Pancreas (tissue), 10 donors: Measurements from ENCODE around the gene RNASE4. TPM values are rescaled to one million over a fixed set of nuclear protein-coding genes. Genes with fewer than 3 reads are reported as not detected.
A peak's percentile ranks its signal among the peaks of the same experiment; 100 is the strongest.

Experiments used
- ATAC-seq, 4 donors: fragments of 200-7000 bp; cut with Tn5 transposase; one replicate each; pipeline versions ENCODE4 v1.8.0 to v1.9.1; 2020; ENCODE audit warnings: mild to moderate bottlenecking in 4 of 4, moderate library complexity in 4 of 4
- DNase-seq, 6 donors: peaks; one replicate each; pipeline ENCODE4 v3.0.0-alpha.2; 2020
- FAIRE-seq: peaks from 2 replicates; lab custom pipeline; 2012; peaks lifted over from hg19 to GRCh38; lab: Jason Lieb, UNC
- H3K27ac ChIP-seq, 4 donors: fragments of 200-600 bp; sonication (generic); 1 replicate in 3 of 4; 2 replicates in 1 of 4; pipeline versions ENCODE4 v1.5.0 to v1.8.0; 2020
- H3K27me3 ChIP-seq, 4 donors: fragments of 200-600 bp; one replicate each; pipeline ENCODE4 v1.8.0; 2021
- H3K36me3 ChIP-seq, 3 donors: fragments of 200-600 bp; sonication (generic) in 1 of 3; one replicate each; pipeline versions ENCODE4 v1.5.0 to v1.8.0; 2020 to 2021
- H3K4me1 ChIP-seq, 3 donors: fragments of 200-600 bp; one replicate each; pipeline ENCODE4 v1.8.0; 2021
- H3K4me3 ChIP-seq, 4 donors: fragments of 200-600 bp; sonication (generic) in 2 of 4; one replicate each; pipeline versions ENCODE4 v1.5.0 to v1.8.0; 2020 to 2021
- H3K9me3 ChIP-seq, 4 donors: fragments of 200-600 bp; one replicate each; pipeline ENCODE4 v1.8.0; 2021
- CTCF ChIP-seq, 4 donors: fragments of 200-600 bp; sonication (generic) in 3 of 4; IDR thresholded peaks; one replicate each; pipeline versions ENCODE4 v1.5.0 to v1.8.0; 2021; ENCODE audit warnings: antibody characterized with exemption in 4 of 4
- WGBS, 2 donors: extraction: QIAGEN DNeasy Blood & Tissue Kit; methylation state at CpG; one replicate each; pipeline ENCODE4 v1.1.7; 2013; 5-methylcytosine and 5-hydroxymethylcytosine counted together
- intact Hi-C, 3 donors: fragments of 100-400 bp; cut with DNase I; formaldehyde crosslinking; loops; one replicate each; pipeline versions ENCODE4 v1.11.1 to v1.14.2; 2022
- polyA plus RNA-seq, 2 donors: library from polyadenylated mRNA; stranded (reverse); fragments of 200-250 nt; gene quantifications; one replicate each; pipeline ENCODE4 v1.2.3, GENCODE V29; 2013
- total RNA-seq, 6 donors: library from RNA; stranded (reverse); fragmentation: NEBNext Ultra II Directional in 4 of 6; extraction: Animal tissue kit (Norgen Biotek cat#: 25700) in 4 of 6; gene quantifications; one replicate each; pipeline versions ENCODE4 v1.2.1 to v1.2.4, GENCODE V29; 2021 to 2023
- donor health status: healthy with polysubstance abuse.
- donor health status: DM: no; HTN: no; CAD: no; lungs with moderate emphysema.
- donor health status: DM: no; HTN: no; CAD: no.
- donor health status: control.
- donor health status: control.
- donor health status: Bipolar disorder and iron deficiency.
- donor health status: DM: yes; HTN: yes; CAD: no.
- donor health status: DM: no; HTN: no; CAD: no.
- donor health status: DM: no; HTN: no; CAD: no.
- donor health status: DM: yes; HTN: yes; CAD: no.

The RNASE4 gene
- total and polyA plus RNA-seq, 8 donors = 9.6 to 26.7 (median 15.4) TPM

DNA sequence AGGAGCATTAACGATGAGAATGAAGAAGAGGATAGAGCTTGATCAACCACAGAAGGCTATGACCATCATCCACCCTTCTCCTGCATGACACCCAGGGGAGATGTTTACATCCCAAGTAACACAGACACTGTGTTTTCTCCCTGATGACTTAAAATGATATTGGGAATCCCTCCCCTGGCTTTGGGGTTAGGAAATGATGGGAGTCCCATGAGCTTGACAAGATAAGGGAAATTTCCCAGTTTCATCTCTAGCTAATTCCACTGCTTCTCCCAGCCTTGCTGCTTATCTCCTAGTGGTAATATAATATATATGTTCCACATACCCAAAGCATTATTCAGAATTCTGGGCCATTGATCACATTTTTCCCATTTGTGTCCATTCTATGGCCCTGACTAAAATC lies 38.9 kb upstream of the RNASE4 start:
- Histone ChIP-seq H3K4me3 (no peak overlapping the region), H3K9me3 (no peaks in the 10 kb centered on the region), H3K27ac (no peak overlapping the region), H3K27me3 (peaks cover 0 to 4% (median 0%) of the 10 kb centered on the region in 4 donors), H3K4me1 (no peaks in the 10 kb centered on the region), H3K36me3 (no peaks in the 10 kb centered on the region)
- 81 to 92% methylated on average over 1 of the region's 1 CpG for WGBS, 2 donors
- intact Hi-C loops = no loop called here
- FAIRE-seq (no peak), ATAC-seq (no peak), DNase-seq (no peak)
- TF ChIP-seq CTCF (IDR thresholded peaks at IDR 0.05) = no peak

DNA sequence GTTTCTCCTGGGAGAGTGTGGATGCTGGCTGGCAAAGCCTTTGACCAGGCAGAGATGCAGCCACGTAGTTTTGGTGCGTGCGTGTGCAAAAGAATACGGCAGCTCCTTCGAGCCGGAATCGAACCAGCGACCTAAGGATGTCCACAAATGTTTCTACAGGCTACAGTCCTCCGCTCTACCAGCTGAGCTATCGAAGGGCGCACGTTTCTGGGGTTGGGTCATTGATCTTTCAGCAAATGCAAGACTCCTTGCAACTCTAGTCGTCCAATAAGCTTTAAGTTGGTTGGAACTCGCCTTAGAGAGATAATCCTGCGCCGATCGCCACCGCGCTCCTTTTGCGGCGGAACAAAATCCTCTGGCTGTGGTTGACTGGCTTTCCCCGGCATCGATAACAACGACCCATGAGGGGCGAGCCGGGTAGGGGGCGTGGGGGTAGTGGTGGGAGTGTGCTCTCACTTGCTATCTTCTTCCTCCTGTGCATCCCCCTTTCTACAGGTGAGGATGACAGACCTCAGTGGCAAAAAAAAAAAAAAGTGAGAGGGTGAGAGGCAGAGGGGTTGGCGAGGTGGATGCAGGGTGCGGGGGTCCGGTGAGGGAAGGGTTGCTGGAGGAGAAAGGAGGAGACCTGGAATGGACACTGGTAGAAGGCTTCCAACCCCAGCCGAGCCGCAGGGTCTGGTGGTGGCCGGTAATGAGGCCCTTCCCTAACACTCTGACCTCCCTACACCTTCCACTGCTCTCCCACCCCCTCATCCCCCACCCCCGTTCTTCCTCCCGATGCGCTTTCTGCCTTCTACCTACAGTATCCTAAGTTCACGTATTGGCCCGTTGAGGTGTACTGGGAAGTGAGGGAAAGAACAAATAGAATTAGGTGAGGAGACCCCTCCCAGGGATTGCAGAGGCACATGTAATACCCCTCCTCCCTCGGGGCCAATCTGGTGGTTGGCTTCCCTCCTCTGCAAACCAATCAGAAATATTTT lies 31.1 kb upstream of the RNASE4 start:
- FAIRE-seq (no peak), DNase-seq (peak in 1 of 6 donors; percentile 52), ATAC-seq (peak in 3 of 4 donors; percentile 35 to 64 (median 36))
- peaks cover 0 to 26% (median 0%) of the 10 kb centered on the region in 4 donors for H3K27me3 ChIP-seq
- TF ChIP-seq CTCF (IDR thresholded peaks at IDR 0.05) = no peak
- no peak overlapping the region for H3K27ac ChIP-seq
- H3K4me3 ChIP-seq = no peak overlapping the region
- H3K9me3 ChIP-seq = no peaks in the 10 kb centered on the region
- WGBS, 2 donors = 4 to 6% methylated on average over 36 to 39 of the region's 39 CpGs
- no peaks in the 10 kb centered on the region for H3K36me3 ChIP-seq
- intact Hi-C loops = no loop called here
- H3K4me1 ChIP-seq = peaks cover 0 to 5% (median 0%) of the 10 kb centered on the region in 3 donors

- DNase-seq (no peak), FAIRE-seq (no peak), ATAC-seq (no peak)
- H3K27me3 ChIP-seq = peaks cover 0 to 19% (median 0%) of the 10 kb centered on the region in 4 donors
- 75 to 80% methylated on average over 4 of the region's 4 CpGs for WGBS, 2 donors
- H3K9me3 ChIP-seq = no peaks in the 10 kb centered on the region
- H3K4me3 ChIP-seq = no peak overlapping the region
- no peak for TF ChIP-seq CTCF (IDR thresholded peaks at IDR 0.05)
- H3K27ac ChIP-seq = no peak overlapping the region
- peaks cover 0 to 5% (median 0%) of the 10 kb centered on the region in 3 donors for H3K4me1 ChIP-seq
- intact Hi-C loops = no loop called here
- H3K36me3 ChIP-seq = no peaks in the 10 kb centered on the region
Measured at GRCh38 chr14:20655851-20656250, 28.5 kb upstream of the RNASE4 start.

DNA sequence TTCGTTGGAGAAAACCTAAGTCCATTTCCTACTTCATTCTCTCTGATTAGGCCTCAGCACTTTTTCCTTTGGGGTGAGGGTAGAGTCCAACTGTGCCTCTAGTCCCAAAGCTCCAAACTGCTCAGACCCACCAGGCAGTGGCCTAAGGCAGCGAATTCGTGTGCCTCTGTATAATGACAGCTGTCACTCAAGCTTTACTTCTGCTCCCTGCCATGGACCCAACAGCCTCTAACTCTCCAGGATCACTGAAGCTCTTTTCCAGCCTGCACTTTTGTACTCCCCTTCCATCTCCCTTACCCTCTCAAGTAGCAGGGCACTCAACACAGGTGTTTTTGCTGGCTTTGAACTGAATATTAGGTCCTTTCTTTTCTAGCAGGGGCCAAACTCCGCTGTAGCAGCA lies 28.1 kb upstream of the RNASE4 start:
- Histone ChIP-seq H3K27me3 (peaks cover 0 to 17% (median 0%) of the 10 kb centered on the region in 4 donors), H3K4me1 (peaks cover 0 to 5% (median 0%) of the 10 kb centered on the region in 3 donors), H3K9me3 (no peaks in the 10 kb centered on the region), H3K27ac (no peak overlapping the region), H3K36me3 (no peaks in the 10 kb centered on the region), H3K4me3 (no peak overlapping the region)
- no peak for ATAC-seq
- intact Hi-C loops = no loop called here
- no peak for TF ChIP-seq CTCF (IDR thresholded peaks at IDR 0.05)
- WGBS, 2 donors = 63 to 68% methylated on average over 4 of the region's 4 CpGs
- FAIRE-seq = no peak
- DNase-seq = no peak
